Lower lobe of right lung (tissue), 2 donors: ENCODE measurements around the gene AQP5. TPM values are rescaled to one million over a fixed set of nuclear protein-coding genes. Genes with fewer than 3 reads are reported as not detected.

Experiments used
- ATAC-seq, 2 donors: fragments of 200-7000 bp; cut with Tn5 transposase; one replicate each; pipeline ENCODE4 v1.9.1; 2020 to 2022; ENCODE audit warnings: mild to moderate bottlenecking in 2 of 2, moderate library complexity in 2 of 2
- DNase-seq: peaks from one replicate; pipeline ENCODE4 v3.0.0-alpha.2; 2020
- H3K27ac ChIP-seq: fragments of 200-600 bp; one replicate; pipeline ENCODE4 v1.8.0; 2022
- H3K27me3 ChIP-seq: fragments of 200-600 bp; one replicate; pipeline ENCODE4 v1.8.0; 2022; ENCODE audit warnings: low read depth
- H3K36me3 ChIP-seq: fragments of 200-600 bp; one replicate; pipeline ENCODE4 v1.8.0; 2022; ENCODE audit warnings: mild to moderate bottlenecking
- H3K4me1 ChIP-seq: fragments of 200-600 bp; one replicate; pipeline ENCODE4 v1.8.0; 2022
- H3K4me3 ChIP-seq: fragments of 200-600 bp; one replicate; pipeline ENCODE4 v1.8.0; 2022; ENCODE audit warnings: mild to moderate bottlenecking
- H3K9me3 ChIP-seq: fragments of 200-600 bp; one replicate; pipeline ENCODE4 v1.8.0; 2022
- CTCF ChIP-seq: fragments of 200-600 bp; IDR thresholded peaks from one replicate; pipeline ENCODE4 v1.8.0; 2022; ENCODE audit warnings: antibody characterized with exemption, mild to moderate bottlenecking
- intact Hi-C: fragments of 100-400 bp; cut with DNase I; formaldehyde crosslinking; loops from one replicate; pipeline ENCODE4 v1.11.0; 2022
- total RNA-seq: library from RNA; stranded (reverse); fragmentation: NEBNext Ultra II Directional; extraction: Animal tissue kit (Norgen Biotek cat#: 25700); gene quantifications from one replicate; pipeline ENCODE4 v1.2.1, GENCODE V29; 2021
- donor health status: DM: no; HTN: yes; CAD: no; lungs with severe emphysema.

AQP5 gene
- total RNA-seq, 1 donor from 2014 or later = 6.4 TPM

GRCh38 chr12:49979791-49980190 lies 18.1 kb downstream of the AQP5 start:
- Histone ChIP-seq H3K4me1 (peaks cover 20% of the 10 kb centered on the region), H3K27ac (no peak overlapping the region), H3K4me3 (no peak overlapping the region), H3K9me3 (no peaks in the 10 kb centered on the region), H3K36me3 (no peaks in the 10 kb centered on the region), H3K27me3 (no peaks in the 10 kb centered on the region)
- no peak for TF ChIP-seq CTCF
- intact Hi-C loops = no loop called here
- DNase-seq (no peak), ATAC-seq (no peak)

DNA sequence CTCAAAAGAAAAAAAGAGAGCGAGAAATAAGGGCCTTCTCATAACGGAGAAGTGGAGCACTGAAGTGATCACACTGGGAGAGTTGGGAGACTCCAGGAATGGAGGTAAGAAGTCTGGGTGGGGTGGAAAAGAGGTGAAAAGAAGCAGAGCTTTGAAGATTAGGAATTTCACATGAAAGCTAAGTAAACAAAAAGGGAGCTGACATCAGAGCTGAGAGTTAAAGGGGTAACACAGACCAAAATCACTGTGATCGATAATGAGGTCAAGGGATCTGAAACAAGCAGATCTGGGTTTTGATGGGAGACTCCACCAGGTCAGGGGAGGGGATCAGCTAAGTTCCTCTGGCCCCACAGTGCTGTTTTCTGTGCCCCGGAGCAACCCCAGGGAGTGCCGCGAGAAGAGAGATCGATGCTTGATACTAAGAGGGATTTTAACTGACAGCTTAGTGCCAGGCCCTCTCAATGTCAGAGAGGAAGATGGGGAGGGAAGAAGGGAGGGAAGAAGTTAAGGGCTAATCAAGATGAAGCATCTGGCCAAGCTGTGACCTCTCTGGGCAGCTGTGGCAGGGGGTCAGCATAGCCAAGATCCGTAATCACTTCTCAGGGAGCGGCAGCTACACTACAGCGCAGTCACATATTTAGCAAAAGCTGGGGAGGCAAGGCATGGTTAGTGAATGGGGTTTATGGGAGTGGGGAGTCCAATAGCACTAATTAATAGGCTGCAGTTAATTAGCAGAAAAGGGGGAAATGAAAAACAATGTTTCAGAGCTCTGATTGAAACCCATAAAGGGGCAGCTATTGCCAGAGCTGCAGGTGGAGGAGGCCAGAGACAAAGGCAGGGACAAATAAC lies 19.1 kb downstream of the AQP5 start:
- TF ChIP-seq CTCF = no peak
- Histone ChIP-seq H3K9me3 (no peaks in the 10 kb centered on the region), H3K4me3 (no peak overlapping the region), H3K27me3 (no peaks in the 10 kb centered on the region), H3K36me3 (no peaks in the 10 kb centered on the region), H3K27ac (no peak overlapping the region), H3K4me1 (peaks cover 13% of the 10 kb centered on the region)
- DNase-seq (no peak), ATAC-seq (no peak)
- intact Hi-C loops = no loop called here

GRCh38 chr12:49982246-49983087 lies 20.8 kb downstream of the AQP5 start:
- TF ChIP-seq CTCF = no peak
- no peaks in the 10 kb centered on the region for H3K27me3 ChIP-seq
- H3K4me3 ChIP-seq = no peak overlapping the region
- H3K9me3 ChIP-seq = no peaks in the 10 kb centered on the region
- intact Hi-C loops = no loop called here
- no peak overlapping the region for H3K27ac ChIP-seq
- ATAC-seq (no peak), DNase-seq (no peak)
- no peaks in the 10 kb centered on the region for H3K36me3 ChIP-seq
- peaks cover 13% of the 10 kb centered on the region for H3K4me1 ChIP-seq

DNA sequence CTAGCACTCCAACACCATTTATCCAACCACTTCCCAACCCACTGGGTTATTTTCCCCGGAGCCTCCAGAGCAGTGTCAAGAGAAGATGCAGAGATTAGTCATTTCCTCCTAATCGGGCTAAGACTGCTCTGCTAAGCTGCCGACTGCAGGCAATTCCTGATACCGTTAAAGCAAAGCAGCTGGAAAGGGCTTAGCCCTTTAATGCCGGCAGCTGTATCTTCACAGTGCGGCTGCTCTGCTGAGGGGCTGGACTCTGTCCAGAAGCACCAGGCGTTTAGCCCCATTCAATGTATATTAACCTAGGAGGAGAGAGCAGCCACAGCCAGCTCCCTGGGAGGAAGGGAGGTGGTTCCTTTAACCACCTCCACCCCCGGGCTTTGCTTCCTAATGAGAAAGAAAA lies 22.2 kb downstream of the AQP5 start:
- TF ChIP-seq CTCF = no peak
- Histone ChIP-seq H3K4me1 (peaks cover 20% of the 10 kb centered on the region), H3K27ac (no peak overlapping the region), H3K9me3 (no peaks in the 10 kb centered on the region), H3K27me3 (no peaks in the 10 kb centered on the region), H3K4me3 (no peak overlapping the region), H3K36me3 (no peaks in the 10 kb centered on the region)
- intact Hi-C loops = no loop called here
- DNase-seq (no peak), ATAC-seq (peak; percentile 42 to 46)

- Histone ChIP-seq H3K4me1 (peaks cover 20% of the 10 kb centered on the region), H3K27ac (no peak overlapping the region), H3K36me3 (no peaks in the 10 kb centered on the region), H3K27me3 (no peaks in the 10 kb centered on the region), H3K4me3 (no peak overlapping the region), H3K9me3 (no peaks in the 10 kb centered on the region)
- ATAC-seq = no peak
- no peak for DNase-seq
- TF ChIP-seq CTCF = no peak
- intact Hi-C loops = no loop called here
Observed at GRCh38 chr12:49984476-49985359, 23.0 kb downstream of the AQP5 start.
